ENCODE measurements around the gene AGBL1.

- TF ChIP-seq POLR2A (IDR thresholded peaks at IDR 0.05) (no peak), CTCF (IDR thresholded peaks at IDR 0.05) (no peak)
Measured at GRCh38 chr15:86199467-86200145, 119.9 kb downstream of the AGBL1 start.
